ENCODE data around the gene SELENOP. TPM values are rescaled to one million over a fixed set of nuclear protein-coding genes. Genes with fewer than 3 reads are reported as not detected.

SELENOP gene
- total and polyA plus RNA-seq, 2 of the 13 experiments (the other 11 are each of a cell fraction or from before 2014, with no cell fraction given): 1,895 to 2,083 TPM

DNA sequence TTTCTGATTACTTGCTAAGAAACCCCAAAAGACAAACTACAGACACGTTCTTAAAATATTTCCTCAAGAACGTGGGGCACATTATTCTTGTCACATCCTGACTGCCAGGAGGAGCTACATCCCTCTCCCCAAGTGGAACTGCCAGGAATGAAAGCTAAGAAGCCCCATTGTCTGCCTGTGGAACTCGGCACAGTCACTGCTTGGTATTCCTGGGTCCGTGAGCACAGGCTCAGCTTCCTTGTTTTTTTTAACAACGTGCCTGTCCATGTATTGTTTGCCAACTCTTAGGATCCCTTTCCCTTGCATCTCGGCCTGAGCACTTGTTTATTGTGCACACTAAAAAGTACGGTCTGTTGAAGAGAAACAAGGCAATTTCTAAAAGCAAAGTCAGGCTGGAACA lies 47.0 kb upstream of the SELENOP start (continued):
- TF ChIP-seq JUND (CRISPR knock-in tag; IDR thresholded peaks at IDR 0.05): no peak
- no peak for TF ChIP-seq ZNF616 (CRISPR knock-in tag; IDR thresholded peaks at IDR 0.05; ENCODE audit: low read depth)
- 0 out of 2 replicates have a peak, but pooled peaks have one; percentile 42 for TF ChIP-seq ZNF430 (CRISPR knock-in tag; IDR thresholded peaks at IDR 0.05)
- peak; percentile 51 for TF ChIP-seq SAP130 (CRISPR knock-in tag; IDR thresholded peaks at IDR 0.05; ENCODE audit: low read depth)
- TF ChIP-seq ZNF317 (CRISPR knock-in tag; IDR thresholded peaks at IDR 0.05): 0 out of 2 replicates have a peak, but pooled peaks have one; percentile 22
- no peak for TF ChIP-seq MBD4 (IDR thresholded peaks at IDR 0.05; ENCODE audit: borderline replicate concordance, low read length)
- peak; percentile 31; the same call in 1 of the 2 replicates for TF ChIP-seq SIX1 (CRISPR knock-in tag; IDR thresholded peaks at IDR 0.05; ENCODE audit: borderline replicate concordance)
- 0 out of 2 replicates have a peak, but pooled peaks have one; percentile 37 for TF ChIP-seq HDAC1 (CRISPR knock-in tag; IDR thresholded peaks at IDR 0.05)
- peak; percentile 12; the same call in 1 of the 2 replicates for TF ChIP-seq AHDC1 (CRISPR knock-in tag; IDR thresholded peaks at IDR 0.05; ENCODE audit: borderline replicate concordance)
- TF ChIP-seq MXD1 (CRISPR knock-in tag; IDR thresholded peaks at IDR 0.05): no peak
- no peak for TF ChIP-seq CHCHD3 (CRISPR knock-in tag; IDR thresholded peaks at IDR 0.05)
- peak; percentile 47 for TF ChIP-seq ASH2L (IDR thresholded peaks at IDR 0.05; ENCODE audit: insufficient read length, low read depth, low read length)
- TF ChIP-seq GATAD2A (CRISPR knock-in tag; IDR thresholded peaks at IDR 0.05): peak; percentile 56; the same call in 1 of the 2 replicates
- TF ChIP-seq SOX13 (IDR thresholded peaks at IDR 0.05): no peak
- TF ChIP-seq SOX13 (CRISPR knock-in tag; conservative IDR thresholded peaks at IDR 0.05 in 1 of 2, IDR thresholded peaks at IDR 0.05 in 1 of 2): peak in 1 of 2 experiments; percentile 84; a peak in 2 of 4 replicates
- peak; percentile 48; the same call in 1 of the 2 replicates for TF ChIP-seq ELF1 (CRISPR knock-in tag; IDR thresholded peaks at IDR 0.05)
- TF ChIP-seq PHF8 (CRISPR knock-in tag; IDR thresholded peaks at IDR 0.05): 0 out of 2 replicates have a peak, but pooled peaks have one; percentile 11
- no peak; the same call in 1 of the 2 replicates for TF ChIP-seq ZFY (CRISPR knock-in tag; IDR thresholded peaks at IDR 0.05)
- no peak for TF ChIP-seq NR2F6 (IDR thresholded peaks at IDR 0.05)
- no peak for TF ChIP-seq NR2F6 (CRISPR knock-in tag; IDR thresholded peaks at IDR 0.05)
- TF ChIP-seq TEAD3 (CRISPR knock-in tag; optimal IDR thresholded peaks at IDR 0.05; ENCODE audit: borderline replicate concordance): peak; percentile 66
- peak; percentile 59; the same call in 1 of the 2 replicates for TF ChIP-seq KMT2A (CRISPR knock-in tag; IDR thresholded peaks at IDR 0.05)
- no peak for TF ChIP-seq ZNF547 (CRISPR knock-in tag; IDR thresholded peaks at IDR 0.05)
- 0 out of 2 replicates have a peak, but pooled peaks have one; percentile 27 for TF ChIP-seq DMAP1 (CRISPR knock-in tag; IDR thresholded peaks at IDR 0.05)
